Measurements from ENCODE around the gene CLIP4.

CLIP4 gene

GRCh38 chr2:29220506-29221270, 105.5 kb downstream of the CLIP4 start:
- no peaks in the 10 kb centered on the region for H3K9me3 ChIP-seq (ENCODE audit: control insufficient read depth, insufficient read depth, low read length)

GRCh38 chr2:29222381-29223179, 107.4 kb downstream of the CLIP4 start:
- H3F3A ChIP-seq (ENCODE audit: control insufficient read depth, insufficient read depth) = no peaks in the 10 kb centered on the region
- H3K27ac ChIP-seq (ENCODE audit: low read depth, low read length) = no peak overlapping the region
- no peak overlapping the region for H3K4me3 ChIP-seq (ENCODE audit: low read length)
- H3K9me2 ChIP-seq (replicated peaks; ENCODE audit: control insufficient read depth, low read length) = no peaks in the 10 kb centered on the region
- no peaks in the 10 kb centered on the region for H4K20me1 ChIP-seq (ENCODE audit: control insufficient read depth, insufficient read depth, low read depth, low read length)
- TF ChIP-seq, protein P1, sequence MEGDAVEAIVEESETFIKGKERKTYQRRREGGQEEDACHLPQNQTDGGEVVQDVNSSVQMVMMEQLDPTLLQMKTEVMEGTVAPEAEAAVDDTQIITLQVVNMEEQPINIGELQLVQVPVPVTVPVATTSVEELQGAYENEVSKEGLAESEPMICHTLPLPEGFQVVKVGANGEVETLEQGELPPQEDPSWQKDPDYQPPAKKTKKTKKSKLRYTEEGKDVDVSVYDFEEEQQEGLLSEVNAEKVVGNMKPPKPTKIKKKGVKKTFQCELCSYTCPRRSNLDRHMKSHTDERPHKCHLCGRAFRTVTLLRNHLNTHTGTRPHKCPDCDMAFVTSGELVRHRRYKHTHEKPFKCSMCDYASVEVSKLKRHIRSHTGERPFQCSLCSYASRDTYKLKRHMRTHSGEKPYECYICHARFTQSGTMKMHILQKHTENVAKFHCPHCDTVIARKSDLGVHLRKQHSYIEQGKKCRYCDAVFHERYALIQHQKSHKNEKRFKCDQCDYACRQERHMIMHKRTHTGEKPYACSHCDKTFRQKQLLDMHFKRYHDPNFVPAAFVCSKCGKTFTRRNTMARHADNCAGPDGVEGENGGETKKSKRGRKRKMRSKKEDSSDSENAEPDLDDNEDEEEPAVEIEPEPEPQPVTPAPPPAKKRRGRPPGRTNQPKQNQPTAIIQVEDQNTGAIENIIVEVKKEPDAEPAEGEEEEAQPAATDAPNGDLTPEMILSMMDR (IDR thresholded peaks at IDR 0.05; ENCODE audit: low read depth, low read length, poor library complexity, severe bottlenecking) = no peak
- TF ChIP-seq EZH2phosphoT487 (IDR thresholded peaks at IDR 0.05; ENCODE audit: borderline replicate concordance, low read length) = no peak
- no peaks in the 10 kb centered on the region for H3K9me3 ChIP-seq (ENCODE audit: control insufficient read depth, insufficient read depth, low read length)
- no peaks in the 10 kb centered on the region for H3K79me2 ChIP-seq (ENCODE audit: control insufficient read depth, low read length)
- H3K27me3 ChIP-seq (ENCODE audit: control insufficient read depth, low read length) = no peaks in the 10 kb centered on the region
- no peaks in the 10 kb centered on the region for H3K4me1 ChIP-seq (ENCODE audit: control insufficient read depth, low read length)
- no peaks in the 10 kb centered on the region for H3K36me3 ChIP-seq (ENCODE audit: control insufficient read depth, low read length)
- H3K4me2 ChIP-seq (ENCODE audit: low read length) = no peak overlapping the region

More at GRCh38 chr2:29220506-29221270, 105.5 kb downstream of the CLIP4 start:
- no peaks in the 10 kb centered on the region for H3K4me1 ChIP-seq (ENCODE audit: control insufficient read depth, low read length)
- no peaks in the 10 kb centered on the region for H3K79me2 ChIP-seq (ENCODE audit: control insufficient read depth, low read length)
- no peaks in the 10 kb centered on the region for H3K36me3 ChIP-seq (ENCODE audit: control insufficient read depth, low read length)
- H3K4me3 ChIP-seq (ENCODE audit: low read length) = no peak overlapping the region
- TF ChIP-seq, protein P1 (IDR thresholded peaks at IDR 0.05; ENCODE audit: low read depth, low read length, poor library complexity, severe bottlenecking) = no peak
- no peak for TF ChIP-seq EZH2phosphoT487 (IDR thresholded peaks at IDR 0.05; ENCODE audit: borderline replicate concordance, low read length)
- no peaks in the 10 kb centered on the region for H3F3A ChIP-seq (ENCODE audit: control insufficient read depth, insufficient read depth)
- no peak overlapping the region for H3K4me2 ChIP-seq (ENCODE audit: low read length)
- H4K20me1 ChIP-seq (ENCODE audit: control insufficient read depth, insufficient read depth, low read depth, low read length) = no peaks in the 10 kb centered on the region
- H3K27ac ChIP-seq (ENCODE audit: low read depth, low read length) = no peak overlapping the region
- H3K27me3 ChIP-seq (ENCODE audit: control insufficient read depth, low read length) = no peaks in the 10 kb centered on the region
- H3K9me2 ChIP-seq (replicated peaks; ENCODE audit: control insufficient read depth, low read length) = no peaks in the 10 kb centered on the region

DNA sequence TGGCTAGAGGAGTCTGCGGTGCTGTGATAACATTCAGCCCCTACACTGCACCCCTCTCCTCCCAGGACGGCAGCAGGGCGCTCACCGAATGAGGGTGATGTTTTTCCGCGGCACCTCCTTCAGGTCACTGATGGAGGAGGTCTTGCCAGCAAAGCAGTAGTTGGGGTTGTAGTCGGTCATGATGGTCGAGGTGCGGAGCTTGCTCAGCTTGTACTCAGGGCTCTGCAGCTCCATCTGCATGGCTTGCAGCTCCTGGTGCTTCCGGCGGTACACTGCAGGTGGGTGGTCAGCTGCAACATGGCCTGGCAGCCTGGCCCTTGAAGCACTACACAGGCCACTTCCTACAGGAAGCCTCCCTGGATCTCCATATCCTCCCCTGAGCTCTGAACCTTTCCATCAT, 108.0 kb downstream of the CLIP4 start:
- Histone ChIP-seq H3K4me1 (ENCODE audit: control insufficient read depth, low read length) (no peaks in the 10 kb centered on the region), H3K4me2 (ENCODE audit: low read length) (no peak overlapping the region), H3K9me3 (ENCODE audit: control insufficient read depth, insufficient read depth, low read length) (no peaks in the 10 kb centered on the region), H3F3A (ENCODE audit: control insufficient read depth, insufficient read depth) (no peaks in the 10 kb centered on the region), H3K27me3 (ENCODE audit: control insufficient read depth, low read length) (no peaks in the 10 kb centered on the region), H3K36me3 (ENCODE audit: control insufficient read depth, low read length) (no peaks in the 10 kb centered on the region), H4K20me1 (ENCODE audit: control insufficient read depth, insufficient read depth, low read depth, low read length) (no peaks in the 10 kb centered on the region), H3K9me2 (replicated peaks; ENCODE audit: control insufficient read depth, low read length) (no peaks in the 10 kb centered on the region), H3K79me2 (ENCODE audit: control insufficient read depth, low read length) (no peaks in the 10 kb centered on the region), H3K27ac (ENCODE audit: low read depth, low read length) (no peak overlapping the region), H3K4me3 (ENCODE audit: low read length) (no peak overlapping the region)
- TF ChIP-seq, protein P1 (IDR thresholded peaks at IDR 0.05; ENCODE audit: low read depth, low read length, poor library complexity, severe bottlenecking) = no peak
- no peak for TF ChIP-seq EZH2phosphoT487 (IDR thresholded peaks at IDR 0.05; ENCODE audit: borderline replicate concordance, low read length)
